ENCODE data around the gene UNK. TPM values are rescaled to one million over a fixed set of nuclear protein-coding genes. Genes with fewer than 3 reads are reported as not detected.
A peak's percentile ranks its signal among the peaks of the same experiment; 100 is the strongest.

UNK gene
- total and polyA plus RNA-seq, 9 of the 15 experiments (the other 6 are each of a cell fraction or from before 2014, with no cell fraction given), result 12.8 to 38.6 (median 24.8) TPM

- TF ChIP-seq, protein P1, sequence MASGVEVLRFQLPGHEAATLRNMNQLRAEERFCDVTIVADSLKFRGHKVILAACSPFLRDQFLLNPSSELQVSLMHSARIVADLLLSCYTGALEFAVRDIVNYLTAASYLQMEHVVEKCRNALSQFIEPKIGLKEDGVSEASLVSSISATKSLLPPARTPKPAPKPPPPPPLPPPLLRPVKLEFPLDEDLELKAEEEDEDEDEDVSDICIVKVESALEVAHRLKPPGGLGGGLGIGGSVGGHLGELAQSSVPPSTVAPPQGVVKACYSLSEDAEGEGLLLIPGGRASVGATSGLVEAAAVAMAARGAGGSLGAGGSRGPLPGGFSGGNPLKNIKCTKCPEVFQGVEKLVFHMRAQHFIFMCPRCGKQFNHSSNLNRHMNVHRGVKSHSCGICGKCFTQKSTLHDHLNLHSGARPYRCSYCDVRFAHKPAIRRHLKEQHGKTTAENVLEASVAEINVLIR (CRISPR knock-in tag; IDR thresholded peaks at IDR 0.05), result peak; percentile 24; the same call in 1 of the 2 replicates
- TF ChIP-seq SREBF1 (IDR thresholded peaks at IDR 0.05; ENCODE audit: borderline replicate concordance, low read depth, low read length) (no peak), NEUROD1 (IDR thresholded peaks at IDR 0.05; ENCODE audit: borderline replicate concordance, low read depth, low read length, partially characterized antibody) (peak; percentile 28), SP1 (CRISPR knock-in tag; IDR thresholded peaks at IDR 0.05) (peak; percentile 68; the same call in 1 of the 2 replicates), FUS (optimal IDR thresholded peaks at IDR 0.05; ENCODE audit: low read depth, low read length) (no peak), ZNF311 (CRISPR knock-in tag; IDR thresholded peaks at IDR 0.05) (no peak), MIER1 (IDR thresholded peaks at IDR 0.05; ENCODE audit: low read depth) (no peak), ZNF224 (CRISPR knock-in tag; IDR thresholded peaks at IDR 0.05) (no peak), ZNF77 (CRISPR knock-in tag; IDR thresholded peaks at IDR 0.05) (no peak), KLF6 (CRISPR knock-in tag; IDR thresholded peaks at IDR 0.05; ENCODE audit: borderline replicate concordance) (no peak), HOMEZ (CRISPR knock-in tag; IDR thresholded peaks at IDR 0.05) (no peak), ZNF586 (CRISPR knock-in tag; conservative IDR thresholded peaks at IDR 0.05) (no peak), SAFB (IDR thresholded peaks at IDR 0.05; ENCODE audit: borderline replicate concordance, low read depth, low read length) (no peak), ZNF551 (CRISPR knock-in tag; IDR thresholded peaks at IDR 0.05) (no peak), ZBTB7A (IDR thresholded peaks at IDR 0.05; ENCODE audit: borderline replicate concordance, control insufficient read depth, low read depth, low read length) (no peak), FOSL1 (tag; conservative IDR thresholded peaks at IDR 0.05) (peak; percentile 41; the same call in 1 of the 2 replicates), SMC3 (conservative IDR thresholded peaks at IDR 0.05; ENCODE audit: insufficient read depth, low read depth, low read length) (peak; percentile 55), BCOR (IDR thresholded peaks at IDR 0.05) (peak; percentile 26; the same call in 1 of the 2 replicates), RCOR1 (IDR thresholded peaks at IDR 0.05; ENCODE audit: borderline replicate concordance in 1 of 2, low read depth in 2 of 2, low read length in 2 of 2) (peak; percentile 75 to 93; a peak in 3 of 4 replicates)
- TF ChIP-seq, protein P2, sequence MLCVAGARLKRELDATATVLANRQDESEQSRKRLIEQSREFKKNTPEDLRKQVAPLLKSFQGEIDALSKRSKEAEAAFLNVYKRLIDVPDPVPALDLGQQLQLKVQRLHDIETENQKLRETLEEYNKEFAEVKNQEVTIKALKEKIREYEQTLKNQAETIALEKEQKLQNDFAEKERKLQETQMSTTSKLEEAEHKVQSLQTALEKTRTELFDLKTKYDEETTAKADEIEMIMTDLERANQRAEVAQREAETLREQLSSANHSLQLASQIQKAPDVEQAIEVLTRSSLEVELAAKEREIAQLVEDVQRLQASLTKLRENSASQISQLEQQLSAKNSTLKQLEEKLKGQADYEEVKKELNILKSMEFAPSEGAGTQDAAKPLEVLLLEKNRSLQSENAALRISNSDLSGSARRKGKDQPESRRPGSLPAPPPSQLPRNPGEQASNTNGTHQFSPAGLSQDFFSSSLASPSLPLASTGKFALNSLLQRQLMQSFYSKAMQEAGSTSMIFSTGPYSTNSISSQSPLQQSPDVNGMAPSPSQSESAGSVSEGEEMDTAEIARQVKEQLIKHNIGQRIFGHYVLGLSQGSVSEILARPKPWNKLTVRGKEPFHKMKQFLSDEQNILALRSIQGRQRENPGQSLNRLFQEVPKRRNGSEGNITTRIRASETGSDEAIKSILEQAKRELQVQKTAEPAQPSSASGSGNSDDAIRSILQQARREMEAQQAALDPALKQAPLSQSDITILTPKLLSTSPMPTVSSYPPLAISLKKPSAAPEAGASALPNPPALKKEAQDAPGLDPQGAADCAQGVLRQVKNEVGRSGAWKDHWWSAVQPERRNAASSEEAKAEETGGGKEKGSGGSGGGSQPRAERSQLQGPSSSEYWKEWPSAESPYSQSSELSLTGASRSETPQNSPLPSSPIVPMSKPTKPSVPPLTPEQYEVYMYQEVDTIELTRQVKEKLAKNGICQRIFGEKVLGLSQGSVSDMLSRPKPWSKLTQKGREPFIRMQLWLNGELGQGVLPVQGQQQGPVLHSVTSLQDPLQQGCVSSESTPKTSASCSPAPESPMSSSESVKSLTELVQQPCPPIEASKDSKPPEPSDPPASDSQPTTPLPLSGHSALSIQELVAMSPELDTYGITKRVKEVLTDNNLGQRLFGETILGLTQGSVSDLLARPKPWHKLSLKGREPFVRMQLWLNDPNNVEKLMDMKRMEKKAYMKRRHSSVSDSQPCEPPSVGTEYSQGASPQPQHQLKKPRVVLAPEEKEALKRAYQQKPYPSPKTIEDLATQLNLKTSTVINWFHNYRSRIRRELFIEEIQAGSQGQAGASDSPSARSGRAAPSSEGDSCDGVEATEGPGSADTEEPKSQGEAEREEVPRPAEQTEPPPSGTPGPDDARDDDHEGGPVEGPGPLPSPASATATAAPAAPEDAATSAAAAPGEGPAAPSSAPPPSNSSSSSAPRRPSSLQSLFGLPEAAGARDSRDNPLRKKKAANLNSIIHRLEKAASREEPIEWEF (CRISPR knock-in tag; IDR thresholded peaks at IDR 0.05), result no peak
- TF ChIP-seq, protein P3, sequence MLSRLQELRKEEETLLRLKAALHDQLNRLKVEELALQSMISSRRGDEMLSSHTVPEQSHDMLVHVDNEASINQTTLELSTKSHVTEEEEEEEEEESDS (CRISPR knock-in tag; IDR thresholded peaks at IDR 0.05), result no peak
Measured at GRCh38 chr17:75845058-75845711, 60.6 kb downstream of the UNK start (continued).
